ENCODE results near the gene EFNA5.

The EFNA5 gene

GRCh38 chr5:107330903-107331302 is 339.8 kb downstream of the EFNA5 start:
- no peaks in the 10 kb centered on the region for H3K9me2 ChIP-seq (ENCODE audit: low read depth, low read length)
- no peak overlapping the region for H3K4me2 ChIP-seq (ENCODE audit: low read length)
- no peaks in the 10 kb centered on the region for H3K27me3 ChIP-seq (ENCODE audit: insufficient read depth, low read length)
- no peaks in the 10 kb centered on the region for H3K4me1 ChIP-seq (ENCODE audit: insufficient read depth, low read length, severe bottlenecking)
- no peaks in the 10 kb centered on the region for H4K20me1 ChIP-seq (ENCODE audit: insufficient read depth, low read length)
- no peaks in the 10 kb centered on the region for H3F3A ChIP-seq (ENCODE audit: insufficient read depth, low read length)
- no peaks in the 10 kb centered on the region for H3K36me3 ChIP-seq (ENCODE audit: insufficient read depth, low read length)
- H3K27ac ChIP-seq (ENCODE audit: low read depth, low read length, poor library complexity, severe bottlenecking) = no peak overlapping the region
- H3K4me3 ChIP-seq (ENCODE audit: low read depth, low read length, poor library complexity, severe bottlenecking) = no peak overlapping the region
- H2AFZ ChIP-seq (ENCODE audit: low read length) = no peak overlapping the region
- TF ChIP-seq, protein P1, sequence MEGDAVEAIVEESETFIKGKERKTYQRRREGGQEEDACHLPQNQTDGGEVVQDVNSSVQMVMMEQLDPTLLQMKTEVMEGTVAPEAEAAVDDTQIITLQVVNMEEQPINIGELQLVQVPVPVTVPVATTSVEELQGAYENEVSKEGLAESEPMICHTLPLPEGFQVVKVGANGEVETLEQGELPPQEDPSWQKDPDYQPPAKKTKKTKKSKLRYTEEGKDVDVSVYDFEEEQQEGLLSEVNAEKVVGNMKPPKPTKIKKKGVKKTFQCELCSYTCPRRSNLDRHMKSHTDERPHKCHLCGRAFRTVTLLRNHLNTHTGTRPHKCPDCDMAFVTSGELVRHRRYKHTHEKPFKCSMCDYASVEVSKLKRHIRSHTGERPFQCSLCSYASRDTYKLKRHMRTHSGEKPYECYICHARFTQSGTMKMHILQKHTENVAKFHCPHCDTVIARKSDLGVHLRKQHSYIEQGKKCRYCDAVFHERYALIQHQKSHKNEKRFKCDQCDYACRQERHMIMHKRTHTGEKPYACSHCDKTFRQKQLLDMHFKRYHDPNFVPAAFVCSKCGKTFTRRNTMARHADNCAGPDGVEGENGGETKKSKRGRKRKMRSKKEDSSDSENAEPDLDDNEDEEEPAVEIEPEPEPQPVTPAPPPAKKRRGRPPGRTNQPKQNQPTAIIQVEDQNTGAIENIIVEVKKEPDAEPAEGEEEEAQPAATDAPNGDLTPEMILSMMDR (IDR thresholded peaks at IDR 0.05; ENCODE audit: low read length) = no peak
- TF ChIP-seq EZH2 (IDR thresholded peaks at IDR 0.05; ENCODE audit: borderline replicate concordance, low read length) = no peak
- no peaks in the 10 kb centered on the region for H3K79me2 ChIP-seq (ENCODE audit: insufficient read depth, low read length)
- no peak overlapping the region for H3K9ac ChIP-seq (ENCODE audit: low read length)
- H3K9me3 ChIP-seq (ENCODE audit: low read length) = no peaks in the 10 kb centered on the region

- no peaks in the 10 kb centered on the region for H3K79me2 ChIP-seq (ENCODE audit: insufficient read depth, low read length)
- no peak overlapping the region for H3K4me2 ChIP-seq (ENCODE audit: low read length)
- H3K4me3 ChIP-seq (ENCODE audit: low read depth, low read length, poor library complexity, severe bottlenecking) = no peak overlapping the region
- no peaks in the 10 kb centered on the region for H3F3A ChIP-seq (ENCODE audit: insufficient read depth, low read length)
- no peak overlapping the region for H2AFZ ChIP-seq (ENCODE audit: low read length)
- TF ChIP-seq, protein P1 (IDR thresholded peaks at IDR 0.05; ENCODE audit: low read length) = no peak
- TF ChIP-seq EZH2 (IDR thresholded peaks at IDR 0.05; ENCODE audit: borderline replicate concordance, low read length) = no peak
- no peak overlapping the region for H3K27ac ChIP-seq (ENCODE audit: low read depth, low read length, poor library complexity, severe bottlenecking)
- no peaks in the 10 kb centered on the region for H3K27me3 ChIP-seq (ENCODE audit: insufficient read depth, low read length)
- H3K9me3 ChIP-seq (ENCODE audit: low read length) = no peaks in the 10 kb centered on the region
- H3K9ac ChIP-seq (ENCODE audit: low read length) = no peak overlapping the region
- H3K9me2 ChIP-seq (ENCODE audit: low read depth, low read length) = no peaks in the 10 kb centered on the region
- no peaks in the 10 kb centered on the region for H3K36me3 ChIP-seq (ENCODE audit: insufficient read depth, low read length)
- no peaks in the 10 kb centered on the region for H4K20me1 ChIP-seq (ENCODE audit: insufficient read depth, low read length)
- no peaks in the 10 kb centered on the region for H3K4me1 ChIP-seq (ENCODE audit: insufficient read depth, low read length, severe bottlenecking)
Measured at GRCh38 chr5:107329850-107330249, 340.9 kb downstream of the EFNA5 start.

All from OCI-LY1 (cell line).